H1 (cell line): ENCODE results near the gene R3HDM1. TPM values are rescaled to one million over a fixed set of nuclear protein-coding genes. Genes with fewer than 3 reads are reported as not detected.

Experiments used
- CTCF ChIA-PET: fragments of 300-600 bp; sonication (Branson Sonifier 250); formaldehyde crosslinking; loops from one replicate; lab custom pipeline; 2021; ENCODE audit not compliant: partially characterized antibody; lab: Charles Lee
- POLR2A ChIA-PET: fragments of 300-600 bp; sonication (Branson Sonifier 250); formaldehyde crosslinking; loops from one replicate; lab custom pipeline; 2021; ENCODE audit warnings: inconsistent platforms; ENCODE audit not compliant: partially characterized antibody; lab: Charles Lee
- DNase-seq, 2 experiments: peaks; one replicate each; pipeline versions ENCODE4 v3.0.0 to v3.0.0-alpha.2; 2010 to 2022; ENCODE audit warnings: low spot score in 2 of 2, low read depth in 1 of 2, mixed read lengths in 1 of 2
- FAIRE-seq: peaks from 2 replicates; lab custom pipeline; 2011; peaks lifted over from hg19 to GRCh38; lab: Jason Lieb, UNC
- H2AFZ ChIP-seq: 2 replicates; pipeline ENCODE4 v1.8.1; 2012; ENCODE audit warnings: low read length, inconsistent platforms
- H2AK5ac ChIP-seq: 2 replicates; pipeline ENCODE4 v1.6.1; 2013; ENCODE audit warnings: low read depth, low read length
- H2BK120ac ChIP-seq: replicated peaks from 2 replicates; pipeline ENCODE3; 2013; ENCODE audit warnings: low read depth, low read length, inconsistent platforms
- H2BK12ac ChIP-seq: 2 replicates; pipeline ENCODE4 v1.6.1; 2013; ENCODE audit warnings: low read depth, low read length
- H2BK15ac ChIP-seq: 2 replicates; pipeline ENCODE4 v1.6.1; 2013; ENCODE audit warnings: low read length
- H2BK20ac ChIP-seq: 2 replicates; pipeline ENCODE4 v1.6.1; 2013; ENCODE audit warnings: low read length
- H2BK5ac ChIP-seq: 2 replicates; pipeline ENCODE4 v1.6.1; 2013; ENCODE audit warnings: low read depth, low read length
- H3K14ac ChIP-seq: 2 replicates; pipeline ENCODE4 v1.6.1; 2013; ENCODE audit warnings: inconsistent platforms; ENCODE audit not compliant: insufficient read length
- H3K18ac ChIP-seq: 2 replicates; pipeline ENCODE4 v1.6.1; 2013; ENCODE audit warnings: low read length; ENCODE audit errors: extremely low read depth
- H3K23ac ChIP-seq: 2 replicates; pipeline ENCODE4 v1.6.1; 2013; ENCODE audit warnings: inconsistent platforms; ENCODE audit not compliant: insufficient read length
- H3K23me2 ChIP-seq: 2 replicates; pipeline ENCODE4 v1.6.1; 2013; ENCODE audit warnings: low read depth, low read length
- H3K27ac ChIP-seq: 2 replicates; pipeline ENCODE4 v1.6.1; 2011; ENCODE audit warnings: low read depth, low read length, inconsistent platforms
- H3K27me3 ChIP-seq, 4 experiments: replicated peaks in 1 of 4; 1 replicate in 1 of 4; 2 replicates in 3 of 4; pipeline versions ENCODE4 v1.6.1 to v1.8.1; 2011 to 2013; ENCODE audit warnings: low read length in 3 of 4, mild to moderate bottlenecking in 3 of 4, inconsistent platforms in 2 of 4, mixed read lengths in 2 of 4, moderate library complexity in 1 of 4; ENCODE audit not compliant: control insufficient read depth in 3 of 4, insufficient read depth in 3 of 4; ENCODE audit errors: extremely low read depth in 1 of 4
- H3K36me3 ChIP-seq, 4 experiments: 2 replicates each; pipeline versions ENCODE4 v1.6.1 to v1.8.1; 2011 to 2013; ENCODE audit warnings: mild to moderate bottlenecking in 4 of 4, low read length in 3 of 4, moderate library complexity in 2 of 4, control low read depth in 1 of 4, inconsistent platforms in 1 of 4; ENCODE audit not compliant: insufficient read depth in 4 of 4, control insufficient read depth in 2 of 4
- H3K4ac ChIP-seq: replicated peaks from 2 replicates; pipeline ENCODE3; 2013; ENCODE audit warnings: low read length, low read depth, mixed read lengths, inconsistent platforms; ENCODE audit not compliant: insufficient read length
- H3K4me1 ChIP-seq, 4 experiments: replicated peaks in 1 of 4; 1 replicate in 1 of 4; 2 replicates in 3 of 4; pipeline versions ENCODE4 v1.6.1 to v1.8.1; 2011 to 2013; ENCODE audit warnings: low read length in 3 of 4, inconsistent platforms in 2 of 4, mixed read lengths in 1 of 4; ENCODE audit not compliant: insufficient read depth in 4 of 4, control insufficient read depth in 3 of 4
- H3K4me2 ChIP-seq, 2 experiments: 2 replicates each; pipeline versions ENCODE4 v1.6.1 to v1.8.1; 2011 to 2013; ENCODE audit warnings: low read depth in 2 of 2, low read length in 2 of 2, control low read depth in 1 of 2, inconsistent platforms in 1 of 2, mild to moderate bottlenecking in 1 of 2; ENCODE audit not compliant: insufficient read depth in 1 of 2
- H3K4me3 ChIP-seq, 4 experiments: fragments of 200-600, 300-600 bp in 1 of 4; sonication (generic), shearing (Covaris generic), sonication (Bioruptor Twin) in 1 of 4; 2 replicates each; pipeline versions ENCODE4 v1.5.1 to v1.8.1; 2011 to 2016; ENCODE audit warnings: low read length in 4 of 4, low read depth in 3 of 4, control low read depth in 2 of 4, inconsistent platforms in 2 of 4, mild to moderate bottlenecking in 2 of 4, mixed read lengths in 1 of 4, moderate library complexity in 1 of 4; ENCODE audit not compliant: insufficient read depth in 2 of 4; ENCODE audit errors: extremely low read depth in 1 of 4
- H3K56ac ChIP-seq: replicated peaks from 2 replicates; pipeline ENCODE3; 2013; ENCODE audit warnings: low read depth, mild to moderate bottlenecking, mixed read lengths, low read length, inconsistent platforms; ENCODE audit not compliant: insufficient read length
- H3K79me1 ChIP-seq: 2 replicates; pipeline ENCODE4 v1.6.1; 2013; ENCODE audit warnings: low read depth, low read length, control low read depth
- H3K79me2 ChIP-seq, 2 experiments: 2 replicates each; pipeline versions ENCODE4 v1.6.1 to v1.8.1; 2012 to 2013; ENCODE audit warnings: low read length in 2 of 2, mild to moderate bottlenecking in 2 of 2, inconsistent platforms in 1 of 2; ENCODE audit not compliant: insufficient read depth in 2 of 2, control insufficient read depth in 1 of 2
- H3K9ac ChIP-seq, 4 experiments: replicated peaks in 1 of 4; 1 replicate in 1 of 4; 2 replicates in 3 of 4; pipeline versions ENCODE4 v1.6.1 to v1.8.1; 2011 to 2013; ENCODE audit warnings: low read depth in 3 of 4, low read length in 3 of 4, control low read depth in 2 of 4, mild to moderate bottlenecking in 2 of 4, moderate library complexity in 2 of 4, inconsistent platforms in 1 of 4; ENCODE audit errors: extremely low read depth in 1 of 4
- H3K9me3 ChIP-seq, 2 experiments: 2 replicates each; pipeline versions ENCODE4 v1.6.1 to v1.8.1; 2012 to 2013; ENCODE audit warnings: mild to moderate bottlenecking in 2 of 2, moderate library complexity in 2 of 2, control low read depth in 1 of 2, inconsistent platforms in 1 of 2, low read depth in 1 of 2, low read length in 1 of 2, mixed read lengths in 1 of 2; ENCODE audit not compliant: insufficient read depth in 2 of 2
- H4K20me1 ChIP-seq, 2 experiments: replicated peaks in 1 of 2; 2 replicates each; pipeline versions ENCODE3 to v1.8.1; 2011 to 2013; ENCODE audit warnings: inconsistent platforms in 2 of 2, low read length in 2 of 2, mild to moderate bottlenecking in 1 of 2; ENCODE audit not compliant: insufficient read depth in 2 of 2, control insufficient read depth in 1 of 2
- H4K5ac ChIP-seq: 2 replicates; pipeline ENCODE4 v1.6.1; 2013; ENCODE audit warnings: low read length, low read depth, mixed read lengths, inconsistent platforms; ENCODE audit not compliant: insufficient read length
- H4K8ac ChIP-seq: 2 replicates; pipeline ENCODE4 v1.8.0; 2013; ENCODE audit warnings: mild to moderate bottlenecking, moderate library complexity, low read length, inconsistent platforms; ENCODE audit not compliant: insufficient read depth; ENCODE audit errors: extremely low read depth
- H4K91ac ChIP-seq: replicated peaks from 2 replicates; pipeline ENCODE3; 2013; ENCODE audit warnings: low read length, mixed read lengths, inconsistent platforms; ENCODE audit not compliant: insufficient read length
- ATF2 ChIP-seq: IDR thresholded peaks from 2 replicates; pipeline ENCODE4 v1.6.1; 2012; ENCODE audit warnings: low read length, inconsistent platforms
- BRCA1 ChIP-seq: IDR thresholded peaks from 2 replicates; pipeline ENCODE4 v1.6.1; 2012; ENCODE audit warnings: low read depth, low read length, improper control_type of control experiment
- MAFK ChIP-seq: IDR thresholded peaks from 2 replicates; pipeline ENCODE4 v1.6.1; 2012; ENCODE audit warnings: low read depth, mild to moderate bottlenecking, improper control_type of control experiment, low read length
- POLR2A ChIP-seq, 2 experiments: IDR thresholded peaks; 1 replicate in 1 of 2; 2 replicates in 1 of 2; pipeline ENCODE4 v1.6.1; 2011; ENCODE audit warnings: low read depth in 2 of 2, low read length in 2 of 2, mild to moderate bottlenecking in 2 of 2; ENCODE audit errors: control extremely low read depth in 1 of 2
- POU5F1 ChIP-seq: IDR thresholded peaks from 2 replicates; pipeline ENCODE4 v1.6.1; 2011; ENCODE audit warnings: low read depth, mild to moderate bottlenecking, low read length, moderate library complexity
- SIN3A ChIP-seq, 2 experiments: IDR thresholded peaks in 1 of 2; conservative IDR thresholded peaks in 1 of 2; 2 replicates each; pipeline ENCODE4 v1.6.1; 2011 to 2012; ENCODE audit warnings: low read length in 2 of 2, improper control_type of control experiment in 1 of 2, low read depth in 1 of 2, mild to moderate bottlenecking in 1 of 2
- TAF1 ChIP-seq: IDR thresholded peaks from 2 replicates; pipeline ENCODE4 v1.6.1; 2011; ENCODE audit warnings: mild to moderate bottlenecking, low read depth, low read length
- TAF7 ChIP-seq: optimal IDR thresholded peaks from 2 replicates; pipeline ENCODE3; 2011; ENCODE audit warnings: low read depth, mild to moderate bottlenecking, inconsistent platforms, low read length, moderate library complexity, borderline replicate concordance
- WGBS, 2 experiments: shearing (Covaris generic) in 1 of 2; methylation state at CpG; one replicate each; pipeline versions ENCODE4 v1.1.6 to v1.1.7; 2013 to 2015; ENCODE audit warnings: low lambda C conversion rate in 2 of 2, mixed read lengths in 2 of 2, inconsistent platforms in 1 of 2, low coverage in 1 of 2, missing lambda C conversion rate in 1 of 2; ENCODE audit not compliant: insufficient replicate concordance in 2 of 2, insufficient coverage in 1 of 2, insufficient read length in 1 of 2; ENCODE audit errors: extremely low coverage in 1 of 2, missing lambda C conversion rate in 1 of 2; 5-methylcytosine and 5-hydroxymethylcytosine counted together
- polyA plus RNA-seq, 7 experiments: library from polyadenylated mRNA; depleted of rRNA in 3 of 7; stranded (reverse) in 5 of 7; unstranded in 2 of 7; fragments of >200 nt in 5 of 7; fragments of 200-250 nt in 2 of 7; gene quantifications; 1 replicate in 5 of 7; 2 replicates in 1 of 7; 4 replicates in 1 of 7; pipeline versions ENCODE4 v1.2.1 to v1.2.3, GENCODE V29; 2011 to 2013; ENCODE audit warnings: missing spikeins in 2 of 7, mixed read lengths in 2 of 7
- total RNA-seq: library from RNA; stranded (reverse); fragmentation: NEBNext Ultra II Directional; extraction: Animal tissue kit (Norgen Biotek cat#: 25700); gene quantifications from 2 replicates; pipeline ENCODE4 v1.2.1, GENCODE V29; 2021

Gene R3HDM1
- total and polyA plus RNA-seq, 2 of the 8 experiments (the other 6 are each of a cell fraction or from before 2014, with no cell fraction given), result 77.7 to 120 TPM

- Histone ChIP-seq H4K8ac (no peak overlapping the region), H3K23ac (no peak overlapping the region), H3K4me2 (no peak overlapping the region), H3K4me3 (no peak overlapping the region), H2BK12ac (no peak overlapping the region), H3K9ac (no peak overlapping the region), H3K79me1 (no peaks in the 10 kb centered on the region), H4K91ac (no peak overlapping the region), H3K9me3 (no peaks in the 10 kb centered on the region), H4K20me1 (no peaks in the 10 kb centered on the region), H3K23me2 (no peaks in the 10 kb centered on the region), H3K4me1 (no peaks in the 10 kb centered on the region), H3K14ac (no peak overlapping the region), H3K56ac (no peak overlapping the region), H2BK120ac (no peak overlapping the region), H3K79me2 (no peaks in the 10 kb centered on the region), H2BK5ac (no peak overlapping the region), H3K27ac (no peak overlapping the region), H3K36me3 (peaks cover 6 to 70% (median 31%) of the 10 kb centered on the region in 4 experiments), H4K5ac (no peak overlapping the region), H3K27me3 (no peaks in the 10 kb centered on the region), H2AK5ac (no peak overlapping the region), H3K18ac (no peak overlapping the region), H2BK15ac (no peak overlapping the region), H2AFZ (no peak overlapping the region), H3K4ac (no peak overlapping the region), H2BK20ac (no peak overlapping the region)
- DNase-seq (no peak), FAIRE-seq (no peak)
- 88% methylated on average over 7 of the region's 7 CpGs; no CpG with 5 or more reads in 1 of the 2 experiments for WGBS, 2 experiments
- no peak for TF ChIP-seq BRCA1
- no peak for TF ChIP-seq POU5F1
- no peak for TF ChIP-seq TAF1
- TF ChIP-seq ATF2, result no peak
- TF ChIP-seq MAFK, result no peak
- no peak for TF ChIP-seq SIN3A (conservative IDR thresholded peaks at IDR 0.05 in 1 of 2, IDR thresholded peaks at IDR 0.05 in 1 of 2; ENCODE audit: low read depth in 1 of 2, low read length in 2 of 2)
- no peak for TF ChIP-seq POLR2A (IDR thresholded peaks at IDR 0.05; ENCODE audit: control extremely low read depth in 1 of 2, low read depth in 2 of 2, low read length in 2 of 2)
- no peak for TF ChIP-seq TAF7
- CTCF ChIA-PET, result interaction anchor here (0.6 to 1.4 kb wide), 3 partner anchors 36 to 653 kb away, joined by 3 to 5 read pairs (median 3); no protein-coding TSS in a partner anchor
- POLR2A ChIA-PET, result no interaction called here
These were observed 110.1 kb downstream of the R3HDM1 start for GRCh38 chr2:135641156-135642068.
